HFFc6 (cell line): ENCODE data around the gene B3GNT4. TPM values are rescaled to one million over a fixed set of nuclear protein-coding genes. Genes with fewer than 3 reads are reported as not detected.
"Not testable (repeated sequence)": the region's sequence is repeated elsewhere in the genome, so short reads cannot be mapped to it uniquely, and the experiment has no call there.

ENCODE experiments used
- DNase-seq: peaks from one replicate; pipeline ENCODE4 v3.0.0-alpha.2; 2018
- H3K27ac Mint-ChIP-seq: 2 replicates; pipeline ENCODE4 v1.8.0; 2020; ENCODE audit warnings: mild to moderate bottlenecking, mixed read lengths
- H3K27me3 Mint-ChIP-seq: 2 replicates; pipeline ENCODE4 v1.8.0; 2021; ENCODE audit warnings: mild to moderate bottlenecking, moderate library complexity, mixed read lengths; ENCODE audit not compliant: insufficient read depth
- H3K36me3 Mint-ChIP-seq: 2 replicates; pipeline ENCODE4 v1.8.0; 2021; ENCODE audit warnings: low read depth, mixed read lengths
- H3K4me1 Mint-ChIP-seq: 2 replicates; pipeline ENCODE4 v1.8.0; 2020; ENCODE audit warnings: low read depth, mixed read lengths
- H3K4me3 Mint-ChIP-seq: 2 replicates; pipeline ENCODE4 v1.8.0; 2020; ENCODE audit warnings: mild to moderate bottlenecking, moderate library complexity, mixed read lengths
- H3K9me3 Mint-ChIP-seq: 2 replicates; pipeline ENCODE4 v1.8.0; 2020; ENCODE audit warnings: mild to moderate bottlenecking, mixed read lengths
- CTCF ChIP-seq: fragments of 200-600 bp; sonication (generic); IDR thresholded peaks from 2 replicates; pipeline ENCODE4 v1.5.0; 2021; ENCODE audit warnings: antibody characterized with exemption, mild to moderate bottlenecking
- total RNA-seq, 6 experiments: library from RNA; stranded (reverse); fragmentation: NEBNext Ultra II Directional; extraction: Animal tissue kit (Norgen Biotek cat#: 25700); gene quantifications; 2 replicates in 1 of 6; 3 replicates in 5 of 6; pipeline ENCODE4 v1.2.3, GENCODE V29; 2021

The B3GNT4 gene
- total RNA-seq, 6 experiments from 2014 or later, result 0.13 to 0.14 TPM; not detected in 4

- Mint-ChIP-seq H3K4me1 (no peaks in the 10 kb centered on the region), H3K36me3 (peaks cover 25% of the 10 kb centered on the region; the same call in 1 of the 2 replicates)
These were observed 46.5 kb downstream of the B3GNT4 start for GRCh38 chr12:122250047-122250446.

GRCh38 chr12:122250536-122250935, 47.0 kb downstream of the B3GNT4 start:
- H3K4me3 Mint-ChIP-seq, result no peak overlapping the region
- no peaks in the 10 kb centered on the region for H3K9me3 Mint-ChIP-seq
- H3K4me1 Mint-ChIP-seq, result no peaks in the 10 kb centered on the region
- no peak for TF ChIP-seq CTCF
- H3K27ac Mint-ChIP-seq, result no peak overlapping the region
- peaks cover 25% of the 10 kb centered on the region; the same call in 1 of the 2 replicates for H3K36me3 Mint-ChIP-seq
- no peak for DNase-seq
- H3K27me3 Mint-ChIP-seq, result no peaks in the 10 kb centered on the region

More at GRCh38 chr12:122250047-122250446, 46.5 kb downstream of the B3GNT4 start:
- Mint-ChIP-seq H3K27me3 (no peaks in the 10 kb centered on the region), H3K9me3 (no peaks in the 10 kb centered on the region), H3K4me3 (no peak overlapping the region), H3K27ac (no peak overlapping the region)
- DNase-seq, result no peak
- no peak for TF ChIP-seq CTCF

GRCh38 chr12:122258462-122258861, 55.0 kb downstream of the B3GNT4 start:
- peaks cover 23% of the 10 kb centered on the region for H3K36me3 Mint-ChIP-seq
- not testable (repeated sequence) for DNase-seq, H3K27ac Mint-ChIP-seq, H3K9me3 Mint-ChIP-seq, H3K27me3 Mint-ChIP-seq, H3K4me3 Mint-ChIP-seq, H3K4me1 Mint-ChIP-seq

Other genes with a start within 250 kb of the B3GNT4 start
- 1 to 10 TPM; 2.6 to 3.8 (median 3.4) TPM for gene BCL7A, start 181.8 kb upstream of the B3GNT4 start, total RNA-seq
- gene MLXIP, start 125.0 kb upstream of the B3GNT4 start, total RNA-seq, result 10 to 100 TPM; 19.0 to 23.8 (median 21.7) TPM
- gene IL31, start 29.5 kb upstream of the B3GNT4 start, total RNA-seq, result not detected
- not detected for gene LRRC43, start 20.6 kb upstream of the B3GNT4 start, total RNA-seq
- 10 to 100 TPM; 47.5 to 54.2 (median 48.8) TPM for gene DIABLO, start 22.3 kb downstream of the B3GNT4 start, total RNA-seq
- gene VPS33A, start 62.8 kb downstream of the B3GNT4 start, total RNA-seq, result 10 to 100 TPM; 22.7 to 31.0 (median 25.7) TPM
- 10 to 100 TPM; 62.5 to 71.9 (median 69.1) TPM for gene CLIP1, start 219.0 kb downstream of the B3GNT4 start, total RNA-seq